ENCODE data around the gene MAT2B. TPM values are rescaled to one million over a fixed set of nuclear protein-coding genes. Genes with fewer than 3 reads are reported as not detected.

The MAT2B gene
- total and polyA plus RNA-seq, 2 of the 13 experiments (the other 11 are each of a cell fraction or from before 2014, with no cell fraction given), result 20.2 to 37.1 TPM

GRCh38 chr5:163505368-163506094 lies at the start of gene MAT2B (continued):
- peak; percentile 35; the same call in 1 of the 2 replicates for TF ChIP-seq ZNF331 (CRISPR knock-in tag; IDR thresholded peaks at IDR 0.05)
- TF ChIP-seq ZBED4 (CRISPR knock-in tag; IDR thresholded peaks at IDR 0.05; ENCODE audit: borderline replicate concordance), result peak; percentile 94; the same call in 1 of the 2 replicates
- TF ChIP-seq GATAD2A (CRISPR knock-in tag; IDR thresholded peaks at IDR 0.05), result peak; percentile 7
- no peak for TF ChIP-seq ATF7 (IDR thresholded peaks at IDR 0.05)
- 0 out of 2 replicates have a peak, but pooled peaks have one; percentile 31 for TF ChIP-seq ATF7 (CRISPR knock-in tag; IDR thresholded peaks at IDR 0.05)
- TF ChIP-seq PITX1 (CRISPR knock-in tag; IDR thresholded peaks at IDR 0.05), result peak; percentile 45; the same call in 1 of the 2 replicates
- TF ChIP-seq ZNF83 (CRISPR knock-in tag; IDR thresholded peaks at IDR 0.05; ENCODE audit: borderline replicate concordance), result peak; percentile 57; the same call in 1 of the 2 replicates
- no peak for TF ChIP-seq PAX8 (CRISPR knock-in tag; IDR thresholded peaks at IDR 0.05; ENCODE audit: borderline replicate concordance)
- peak; percentile 31; the same call in 1 of the 2 replicates for TF ChIP-seq ZNF747 (CRISPR knock-in tag; IDR thresholded peaks at IDR 0.05; ENCODE audit: borderline replicate concordance)
- TF ChIP-seq SALL2 (CRISPR knock-in tag; IDR thresholded peaks at IDR 0.05), result peak; percentile 84
- TF ChIP-seq EP300 (IDR thresholded peaks at IDR 0.05; ENCODE audit: low read depth in 2 of 2, low read length in 2 of 2), result no peak
- no peak for TF ChIP-seq EP300 (CRISPR knock-in tag; IDR thresholded peaks at IDR 0.05; ENCODE audit: borderline replicate concordance)
- TF ChIP-seq ZNF343 (CRISPR knock-in tag; IDR thresholded peaks at IDR 0.05), result peak; percentile 66; the same call in 1 of the 2 replicates
- TF ChIP-seq RFXANK (CRISPR knock-in tag; IDR thresholded peaks at IDR 0.05), result 0 out of 2 replicates have a peak, but pooled peaks have one; percentile 42
- peak; percentile 79; the same call in 1 of the 2 replicates for TF ChIP-seq SNAI1 (CRISPR knock-in tag; IDR thresholded peaks at IDR 0.05; ENCODE audit: borderline replicate concordance)
- peak; percentile 48; the same call in 1 of the 2 replicates for TF ChIP-seq ZNF768 (CRISPR knock-in tag; IDR thresholded peaks at IDR 0.05)
- TF ChIP-seq ZNF253 (CRISPR knock-in tag; IDR thresholded peaks at IDR 0.05; ENCODE audit: borderline replicate concordance), result no peak
- no peak for TF ChIP-seq ARNTL (CRISPR knock-in tag; IDR thresholded peaks at IDR 0.05)
- TF ChIP-seq ZNF414 (CRISPR knock-in tag; IDR thresholded peaks at IDR 0.05), result peak; percentile 81
- TF ChIP-seq ZNF567 (CRISPR knock-in tag; IDR thresholded peaks at IDR 0.05; ENCODE audit: borderline replicate concordance), result 0 out of 2 replicates have a peak, but pooled peaks have one; percentile 57
- TF ChIP-seq HOMEZ (CRISPR knock-in tag; IDR thresholded peaks at IDR 0.05; ENCODE audit: low read depth), result peak; percentile 36; the same call in 1 of the 2 replicates
